Neutrophil (primary cell): ENCODE data around the gene GAD1.

ENCODE experiments used
- H3K27ac ChIP-seq: fragments of 200-600 bp; sonication (generic); 2 replicates; pipeline ENCODE4 v1.5.1; 2016; ENCODE audit warnings: mild to moderate bottlenecking, moderate library complexity
- H3K27me3 ChIP-seq: fragments of 200-600 bp; sonication (generic); 2 replicates; pipeline ENCODE4 v1.6.0; 2016; ENCODE audit warnings: mild to moderate bottlenecking
- H3K36me3 ChIP-seq: fragments of 200-600 bp; sonication (generic); 2 replicates; pipeline ENCODE4 v1.5.1; 2017
- H3K4me1 ChIP-seq, 2 experiments: fragments of 200-600 bp in 1 of 2; sonication (generic) in 1 of 2; 1 replicate in 1 of 2; 2 replicates in 1 of 2; pipeline versions ENCODE4 v1.5.1 to v1.6.1; 2013 to 2016; ENCODE audit warnings: low read depth in 1 of 2, low read length in 1 of 2, mild to moderate bottlenecking in 1 of 2, moderate library complexity in 1 of 2; ENCODE audit not compliant: control insufficient read depth in 1 of 2, insufficient read depth in 1 of 2
- H3K4me3 ChIP-seq, 2 experiments: fragments of 200-600 bp in 1 of 2; sonication (generic) in 1 of 2; 1 replicate in 1 of 2; 2 replicates in 1 of 2; pipeline ENCODE4 v1.5.1; 2013 to 2016; ENCODE audit warnings: low read depth in 1 of 2, low read length in 1 of 2, mild to moderate bottlenecking in 1 of 2, moderate library complexity in 1 of 2
- H3K9me3 ChIP-seq: fragments of 200-600 bp; sonication (generic); 2 replicates; pipeline ENCODE4 v1.5.1; 2016
- TF ChIP-seq, protein P1 (sequence below): fragments of 200-600 bp; sonication (generic); IDR thresholded peaks from 2 replicates; pipeline ENCODE4 v1.5.1; 2016; ENCODE audit warnings: antibody characterized with exemption

Gene GAD1

DNA sequence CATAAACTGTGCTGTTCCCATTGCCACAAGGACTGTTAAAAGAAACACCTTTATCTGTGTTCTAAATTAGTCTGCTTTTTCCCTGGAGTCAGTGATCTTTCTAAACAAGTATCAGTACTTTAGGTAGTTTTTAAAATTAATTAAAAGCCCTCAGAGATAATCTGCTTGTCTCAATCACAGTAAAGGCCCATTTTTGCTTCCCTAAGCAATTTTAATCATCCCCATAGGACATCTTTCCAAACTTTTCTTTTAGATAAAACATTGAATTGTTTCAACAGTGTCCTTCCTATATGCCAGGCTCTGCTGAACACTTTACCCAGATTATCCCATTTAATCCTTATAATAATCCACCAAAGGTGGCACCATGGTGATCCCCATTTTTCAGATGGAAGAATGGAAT lies 42.6 kb upstream of the GAD1 start:
- no peak overlapping the region for H3K4me3 ChIP-seq
- TF ChIP-seq, protein P1, sequence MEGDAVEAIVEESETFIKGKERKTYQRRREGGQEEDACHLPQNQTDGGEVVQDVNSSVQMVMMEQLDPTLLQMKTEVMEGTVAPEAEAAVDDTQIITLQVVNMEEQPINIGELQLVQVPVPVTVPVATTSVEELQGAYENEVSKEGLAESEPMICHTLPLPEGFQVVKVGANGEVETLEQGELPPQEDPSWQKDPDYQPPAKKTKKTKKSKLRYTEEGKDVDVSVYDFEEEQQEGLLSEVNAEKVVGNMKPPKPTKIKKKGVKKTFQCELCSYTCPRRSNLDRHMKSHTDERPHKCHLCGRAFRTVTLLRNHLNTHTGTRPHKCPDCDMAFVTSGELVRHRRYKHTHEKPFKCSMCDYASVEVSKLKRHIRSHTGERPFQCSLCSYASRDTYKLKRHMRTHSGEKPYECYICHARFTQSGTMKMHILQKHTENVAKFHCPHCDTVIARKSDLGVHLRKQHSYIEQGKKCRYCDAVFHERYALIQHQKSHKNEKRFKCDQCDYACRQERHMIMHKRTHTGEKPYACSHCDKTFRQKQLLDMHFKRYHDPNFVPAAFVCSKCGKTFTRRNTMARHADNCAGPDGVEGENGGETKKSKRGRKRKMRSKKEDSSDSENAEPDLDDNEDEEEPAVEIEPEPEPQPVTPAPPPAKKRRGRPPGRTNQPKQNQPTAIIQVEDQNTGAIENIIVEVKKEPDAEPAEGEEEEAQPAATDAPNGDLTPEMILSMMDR: no peak
- H3K4me1 ChIP-seq: peaks cover 9 to 11% of the 10 kb centered on the region in 2 experiments
- no peaks in the 10 kb centered on the region for H3K9me3 ChIP-seq
- no peaks in the 10 kb centered on the region for H3K36me3 ChIP-seq
- H3K27me3 ChIP-seq: peaks cover 96% of the 10 kb centered on the region
- no peak overlapping the region for H3K27ac ChIP-seq

DNA sequence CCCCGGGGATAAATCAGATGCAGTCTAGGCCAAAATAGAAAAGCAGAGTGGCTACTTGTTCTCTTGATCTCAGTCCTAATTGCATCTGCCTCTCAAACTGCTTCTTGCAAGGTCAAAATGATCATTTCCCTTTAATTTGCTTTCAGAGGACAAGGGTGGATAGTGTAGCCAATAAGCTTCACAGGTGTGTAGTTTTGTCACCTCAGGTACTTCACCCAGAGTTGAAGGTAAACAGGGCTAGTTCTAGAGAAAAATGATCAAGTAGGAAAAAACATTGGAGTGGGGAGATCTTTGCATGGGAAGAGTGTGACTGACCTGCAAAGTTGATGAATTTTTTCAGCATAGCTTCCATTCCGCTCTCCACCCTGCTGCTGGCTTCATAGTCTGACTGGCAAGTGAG lies 37.8 kb upstream of the GAD1 start:
- TF ChIP-seq, protein P1: no peak
- H3K27me3 ChIP-seq: peaks cover 90% of the 10 kb centered on the region
- H3K4me3 ChIP-seq: no peak overlapping the region
- H3K4me1 ChIP-seq: no peaks in the 10 kb centered on the region
- no peaks in the 10 kb centered on the region for H3K9me3 ChIP-seq
- H3K36me3 ChIP-seq: no peaks in the 10 kb centered on the region
- no peak overlapping the region for H3K27ac ChIP-seq

DNA sequence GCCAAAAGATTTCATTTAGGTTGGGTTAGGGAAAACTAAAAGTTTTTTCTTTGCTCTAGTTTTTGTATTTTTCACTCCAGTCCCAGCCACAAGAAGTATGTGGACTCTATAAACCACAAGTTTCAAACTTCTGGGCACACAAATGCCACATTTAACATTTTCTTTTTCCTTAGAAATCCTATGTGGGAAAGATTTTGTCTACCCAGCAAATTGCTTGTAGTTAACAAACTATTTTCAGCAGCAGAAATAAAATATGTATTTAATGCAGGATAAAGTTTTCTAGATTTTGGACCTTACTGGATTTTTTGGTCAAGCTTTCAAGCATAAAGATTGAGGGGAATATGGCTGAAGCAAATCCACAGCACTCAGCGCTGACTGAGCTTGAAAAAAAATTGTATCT lies 37.4 kb upstream of the GAD1 start:
- H3K36me3 ChIP-seq: no peaks in the 10 kb centered on the region
- TF ChIP-seq, protein P1: no peak

GRCh38 chr2:170782673-170783072 lies 34.0 kb upstream of the GAD1 start:
- Histone ChIP-seq H3K4me3 (no peak overlapping the region), H3K4me1 (no peaks in the 10 kb centered on the region), H3K36me3 (no peaks in the 10 kb centered on the region), H3K27me3 (peaks cover 92% of the 10 kb centered on the region), H3K9me3 (no peaks in the 10 kb centered on the region), H3K27ac (no peak overlapping the region)
- TF ChIP-seq, protein P1: no peak

More for the DNA sequence above, 37.4 kb upstream of the GAD1 start:
- H3K4me1 ChIP-seq: no peaks in the 10 kb centered on the region
- peaks cover 90% of the 10 kb centered on the region for H3K27me3 ChIP-seq
- H3K27ac ChIP-seq: no peak overlapping the region
- H3K4me3 ChIP-seq: no peak overlapping the region
- H3K9me3 ChIP-seq: no peaks in the 10 kb centered on the region

DNA sequence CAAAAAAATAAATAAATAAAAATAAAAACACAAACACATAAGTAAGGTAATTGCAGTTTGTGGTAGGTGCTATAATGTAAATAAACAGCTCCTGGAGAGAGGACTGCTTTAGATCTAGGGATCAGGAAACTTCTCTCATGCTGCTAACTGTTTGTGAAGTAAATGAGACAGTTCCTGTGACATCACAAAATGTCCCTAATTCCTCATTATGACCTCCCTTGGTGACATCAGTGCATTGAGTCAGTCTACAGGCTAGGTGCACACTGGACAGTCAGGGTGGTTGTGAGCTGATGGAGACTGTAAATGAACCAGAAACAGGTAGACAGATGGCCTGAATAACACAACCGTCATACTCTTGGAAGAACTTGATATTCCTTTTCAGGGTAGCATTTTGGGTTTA lies 33.1 kb upstream of the GAD1 start:
- no peak overlapping the region for H3K4me3 ChIP-seq
- no peak overlapping the region for H3K27ac ChIP-seq
- no peaks in the 10 kb centered on the region for H3K4me1 ChIP-seq
- H3K27me3 ChIP-seq: peaks cover 85% of the 10 kb centered on the region
- no peaks in the 10 kb centered on the region for H3K9me3 ChIP-seq
- TF ChIP-seq, protein P1: no peak
- H3K36me3 ChIP-seq: no peaks in the 10 kb centered on the region

GRCh38 chr2:170798996-170799395 lies 17.7 kb upstream of the GAD1 start:
- H3K27ac ChIP-seq: no peak overlapping the region
- no peaks in the 10 kb centered on the region for H3K36me3 ChIP-seq
- peaks cover 9 to 10% of the 10 kb centered on the region in 2 experiments for H3K4me1 ChIP-seq
- H3K9me3 ChIP-seq: no peaks in the 10 kb centered on the region
- TF ChIP-seq, protein P1: no peak
- peaks cover 10% of the 10 kb centered on the region for H3K27me3 ChIP-seq
- H3K4me3 ChIP-seq: no peak overlapping the region
